GM12892 (cell line): ENCODE data around the gene APEX1.

Experiments
- POLR2A ChIP-seq: IDR thresholded peaks from 2 replicates; pipeline ENCODE4 v1.6.1; 2011; ENCODE audit warnings: low read depth, low read length, control low read depth
- POLR2AphosphoS5 ChIP-seq: IDR thresholded peaks from 2 replicates; pipeline ENCODE4 v1.6.1; 2011; ENCODE audit warnings: low read depth, low read length, control low read depth
- TAF1 ChIP-seq: IDR thresholded peaks from 2 replicates; pipeline ENCODE4 v1.6.1; 2011; ENCODE audit warnings: low read depth, mild to moderate bottlenecking, control low read depth, low read length, borderline replicate concordance

- TF ChIP-seq POLR2A, result no peak; the same call in 1 of the 2 replicates
- TF ChIP-seq POLR2AphosphoS5, result no peak
- TF ChIP-seq TAF1, result no peak
Measured at GRCh38 chr14:20413744-20414082, 41.3 kb upstream of the APEX1 start.
